Stimulated activated CD4-positive, alpha-beta T cell treated with anti-CD3 and anti-CD28 coated beads, Interleukin-15, amount 100 ng/mL, for 24 hours (primary cell): ENCODE results near the gene RBBP9.
A peak's percentile ranks its signal among the peaks of the same experiment; 100 is the strongest.
"Not testable (repeated sequence)": the region's sequence is repeated elsewhere in the genome, so short reads cannot be mapped to it uniquely, and the experiment has no call there.

Source experiments
- DNase-seq: peaks from one replicate; pipeline ENCODE4 v3.0.0-alpha.2; 2020

RBBP9 gene

DNA sequence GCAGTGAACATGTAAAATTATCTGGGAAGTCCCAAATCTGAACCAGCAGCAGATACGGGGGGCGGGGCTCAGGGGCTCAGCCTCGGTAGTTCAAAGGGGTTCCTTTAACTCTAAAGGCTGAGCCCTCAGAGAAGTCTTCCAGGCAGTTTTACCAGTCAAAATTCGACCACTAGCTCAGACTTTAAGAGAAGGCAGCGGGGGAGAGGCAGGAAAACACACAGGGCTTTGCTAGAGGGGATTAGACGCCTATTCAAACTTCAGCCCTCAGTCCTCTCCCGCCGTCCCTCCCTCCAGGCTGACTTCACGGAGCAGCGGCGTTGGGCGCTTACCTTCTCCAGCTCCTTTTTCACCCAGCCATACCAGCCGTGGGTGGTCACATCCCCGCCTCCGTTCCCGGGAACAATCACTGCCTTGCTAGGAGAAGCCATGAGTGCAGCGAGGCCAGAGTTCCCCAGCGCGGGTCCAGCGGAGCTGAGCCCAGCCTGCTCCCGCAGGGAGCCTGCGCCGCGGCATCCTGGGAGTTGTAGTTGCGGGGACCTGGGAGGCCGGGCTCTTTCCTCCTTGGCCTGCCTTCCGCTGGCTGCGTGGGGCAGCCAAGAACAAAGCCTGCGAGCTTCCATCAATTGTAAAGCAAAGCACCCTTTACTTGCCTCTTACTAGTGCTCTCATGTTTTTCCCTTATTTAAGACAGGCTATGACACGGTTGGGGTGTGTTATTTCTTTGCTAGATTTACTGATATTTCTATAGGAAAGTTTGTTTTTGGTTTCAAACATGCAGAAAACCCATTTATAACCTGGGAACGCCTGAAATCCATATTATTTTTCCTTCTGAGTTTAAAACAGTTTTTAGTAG is at the start of gene RBBP9:
Gene RBBP9, minus strand, starts transcription at position 486 of the 853 bp plus-strand sequence. Its CDS starts 58 bp downstream, at position 428.
- peak; percentile 88 for DNase-seq

DNA sequence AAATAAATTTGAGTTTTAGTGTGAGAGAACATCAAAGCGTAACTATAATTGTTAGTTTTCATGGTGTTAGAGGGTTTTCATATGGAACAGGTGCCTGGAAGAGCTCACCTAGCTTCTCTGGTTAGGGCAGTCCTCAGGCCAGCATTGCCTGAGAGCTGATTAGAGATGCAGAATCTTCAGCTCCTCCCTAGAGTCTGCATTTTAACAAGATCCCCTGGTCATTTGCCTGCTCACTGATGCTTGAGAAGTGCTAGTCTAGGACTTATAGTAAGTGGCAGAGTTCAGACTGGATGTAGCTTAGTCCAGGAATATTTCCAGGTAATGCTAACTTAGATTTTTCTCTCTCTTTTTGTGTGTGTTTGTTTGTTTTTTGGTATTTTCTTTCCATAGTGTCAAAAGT is 48.5 kb upstream of the RBBP9 start:
- no peak for DNase-seq

- no peak for DNase-seq
Observed at GRCh38 chr20:18543932-18544331, 46.9 kb upstream of the RBBP9 start.

DNA sequence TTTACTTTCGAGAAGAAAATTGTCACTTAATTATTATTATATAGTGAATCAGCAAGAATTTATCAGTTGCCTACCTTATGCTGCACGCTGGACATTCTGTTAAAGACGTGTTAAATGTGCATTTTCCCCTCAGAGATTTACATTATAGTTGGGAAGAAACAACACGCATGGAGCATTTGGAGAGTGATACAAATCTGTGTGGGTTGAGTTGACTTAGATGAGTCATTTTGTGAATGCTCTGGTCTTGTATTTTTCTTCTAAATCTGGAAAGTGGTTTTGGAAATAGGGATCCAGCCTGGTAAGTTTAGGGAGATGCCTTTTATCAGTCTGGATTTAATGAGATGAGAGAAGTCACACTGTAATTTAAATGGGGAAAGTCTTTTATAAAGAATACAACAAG is 46.2 kb upstream of the RBBP9 start:
- DNase-seq: no peak

- DNase-seq: no peak
Observed at GRCh38 chr20:18541741-18542140, 44.7 kb upstream of the RBBP9 start.

- no peak for DNase-seq
Observed at GRCh38 chr20:18537651-18538050, 40.6 kb upstream of the RBBP9 start.

- DNase-seq: no peak
Observed at GRCh38 chr20:18533978-18534644, 37.1 kb upstream of the RBBP9 start.

- DNase-seq: no peak
Observed at GRCh38 chr20:18533491-18533890, 36.5 kb upstream of the RBBP9 start.

GRCh38 chr20:18532626-18533025 is 35.6 kb upstream of the RBBP9 start:
- DNase-seq: no peak

DNA sequence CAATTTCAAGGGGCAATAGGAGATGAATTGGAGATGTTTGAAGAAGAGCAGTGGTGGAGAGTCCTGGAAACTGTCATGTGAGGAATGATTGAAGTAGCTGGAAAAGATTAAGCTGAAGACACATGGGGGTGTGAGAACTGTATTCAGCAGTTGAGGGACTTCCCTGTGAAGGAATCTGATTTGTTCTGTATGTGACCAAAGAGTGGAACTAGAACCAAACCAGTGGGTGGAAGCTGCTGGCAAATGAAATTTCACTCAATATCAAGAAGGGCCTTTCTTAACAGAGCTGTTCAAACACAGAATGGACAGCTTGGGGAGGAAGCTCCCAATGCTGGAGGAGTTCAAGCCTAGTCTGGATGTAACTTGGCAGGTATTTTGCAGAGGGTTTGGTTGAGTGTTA is 32.0 kb upstream of the RBBP9 start:
- no peak for DNase-seq

GRCh38 chr20:18527836-18528235 is 30.8 kb upstream of the RBBP9 start:
- DNase-seq: no peak

DNA sequence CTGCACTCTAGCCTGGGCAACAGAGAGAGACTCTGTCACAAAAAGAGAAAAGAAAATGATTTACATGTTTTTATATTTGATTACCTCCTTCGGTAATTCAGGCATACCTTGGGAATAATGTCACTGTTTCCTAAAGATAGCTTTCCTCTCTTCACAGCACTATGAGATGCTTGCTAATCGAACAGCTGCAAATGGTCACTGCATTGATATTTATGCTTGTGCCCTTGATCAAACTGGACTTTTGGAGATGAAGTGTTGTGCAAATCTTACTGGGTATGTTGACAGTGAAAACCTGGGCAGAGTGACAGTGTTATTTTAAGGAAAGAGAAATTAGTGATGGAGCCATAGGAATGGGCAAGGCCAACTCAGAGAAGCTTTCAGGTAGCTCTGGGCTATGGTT is 30.3 kb upstream of the RBBP9 start:
- DNase-seq: no peak

- not testable (repeated sequence) for DNase-seq
Observed at GRCh38 chr20:18526761-18527160, 29.7 kb upstream of the RBBP9 start.

DNA sequence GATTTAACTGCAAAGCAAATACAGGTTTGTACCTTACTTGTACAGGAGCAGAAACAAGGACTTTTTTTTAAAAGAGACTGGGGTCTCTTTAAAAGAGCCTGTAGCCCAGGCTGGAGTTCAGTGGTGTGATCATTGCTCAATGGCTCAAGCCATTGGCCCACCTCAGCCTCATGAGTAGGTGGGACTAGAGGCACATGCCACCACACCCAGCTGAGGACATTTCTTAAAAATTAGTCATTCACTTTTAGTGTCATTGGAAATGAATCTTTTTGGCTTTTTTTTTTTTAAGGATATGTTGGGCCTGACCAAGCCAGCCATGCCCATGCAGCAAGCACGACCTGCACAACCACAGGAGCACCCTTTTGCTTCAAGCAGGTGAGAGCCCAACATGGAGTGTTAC is 27.6 kb upstream of the RBBP9 start:
- no peak for DNase-seq

DNA sequence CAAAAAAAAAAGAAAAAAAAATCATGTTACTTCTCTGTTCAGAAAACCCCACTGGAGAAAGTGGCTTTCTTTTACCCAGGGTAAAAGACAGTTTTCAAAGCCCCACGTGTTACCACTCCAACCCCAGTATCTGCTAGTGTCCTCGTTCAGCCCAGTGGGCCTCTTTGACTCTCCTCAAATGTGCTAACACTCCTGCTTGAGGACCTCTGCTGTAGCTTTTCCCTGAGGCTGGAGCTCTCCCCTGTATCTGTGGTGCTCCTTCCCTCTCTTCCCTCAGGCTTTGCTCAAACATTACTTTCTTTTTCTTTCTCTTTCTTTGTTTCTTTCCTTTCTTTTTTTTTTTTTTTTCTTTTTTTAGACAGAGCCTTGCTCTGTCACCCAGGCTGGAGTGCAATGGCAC is 26.0 kb upstream of the RBBP9 start:
- no peak for DNase-seq

DNA sequence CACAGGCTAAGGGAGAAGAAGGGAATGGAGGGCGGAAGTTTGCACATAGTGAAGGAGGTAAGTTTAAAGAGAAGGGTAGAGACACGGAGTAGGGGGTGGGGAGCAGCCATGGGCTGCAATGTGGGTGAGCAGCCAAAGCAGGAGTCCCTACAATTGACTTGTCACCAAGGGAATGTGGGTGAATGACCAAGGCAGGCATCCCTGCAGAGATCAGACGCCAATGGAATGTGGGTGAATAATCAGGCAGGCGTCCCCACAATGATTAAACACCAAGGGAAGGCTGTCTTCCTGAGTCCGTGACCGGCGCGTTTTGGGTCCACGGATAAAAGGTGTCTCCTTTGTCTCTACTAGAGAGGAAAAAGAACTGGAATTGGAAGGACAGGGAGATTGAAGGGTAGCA is 25.0 kb upstream of the RBBP9 start:
- not testable (repeated sequence) for DNase-seq

DNA sequence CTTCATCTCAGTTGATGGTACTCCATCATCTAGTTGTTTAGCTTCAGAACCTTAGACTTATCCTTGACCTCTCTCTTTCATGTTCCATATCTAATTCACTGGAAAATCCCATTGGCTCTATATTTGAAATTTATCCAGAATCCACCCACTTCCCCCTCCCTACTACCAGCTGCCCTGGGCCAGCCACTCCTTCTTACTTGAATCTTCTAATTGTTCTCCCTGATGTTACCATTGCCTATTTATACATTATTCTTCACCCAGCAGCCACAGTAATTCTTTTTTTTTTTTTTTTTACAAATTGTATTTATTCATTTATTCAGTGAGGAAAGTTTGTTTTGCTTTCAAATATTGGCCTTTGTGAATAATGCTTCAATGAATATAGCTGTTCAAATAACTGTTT is 18.9 kb upstream of the RBBP9 start:
- no peak for DNase-seq

- DNase-seq: no peak
Observed at GRCh38 chr20:18514127-18514526, 17.1 kb upstream of the RBBP9 start.

- DNase-seq: no peak
Observed at GRCh38 chr20:18513208-18513607, 16.2 kb upstream of the RBBP9 start.

DNA sequence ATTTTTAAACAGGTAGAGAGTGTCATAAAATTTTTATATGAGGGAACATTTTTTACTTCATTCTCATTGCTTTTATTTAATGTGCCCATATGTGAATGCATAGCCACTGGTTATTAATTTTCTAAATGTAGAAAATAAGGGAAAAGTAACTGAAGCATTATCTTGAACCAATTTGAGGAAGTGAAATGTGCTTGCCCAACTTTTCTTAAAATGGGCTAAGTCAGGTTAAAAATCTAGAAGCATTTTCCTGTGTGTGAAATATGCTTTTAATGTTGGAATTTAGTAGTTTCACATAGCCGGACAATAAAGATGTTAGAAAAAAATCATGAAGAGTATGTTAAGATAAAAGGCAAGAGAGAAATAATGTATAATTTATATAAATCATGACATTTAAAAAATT is 14.5 kb upstream of the RBBP9 start:
- no peak for DNase-seq

GRCh38 chr20:18507218-18508191 is 10.5 kb upstream of the RBBP9 start, which contains the start of gene SEC23B:
SEC23B (plus strand) TSS chr20:18507940; CDS start chr20:18510836, 2,896 bp downstream.
- DNase-seq: peak; percentile 98

DNA sequence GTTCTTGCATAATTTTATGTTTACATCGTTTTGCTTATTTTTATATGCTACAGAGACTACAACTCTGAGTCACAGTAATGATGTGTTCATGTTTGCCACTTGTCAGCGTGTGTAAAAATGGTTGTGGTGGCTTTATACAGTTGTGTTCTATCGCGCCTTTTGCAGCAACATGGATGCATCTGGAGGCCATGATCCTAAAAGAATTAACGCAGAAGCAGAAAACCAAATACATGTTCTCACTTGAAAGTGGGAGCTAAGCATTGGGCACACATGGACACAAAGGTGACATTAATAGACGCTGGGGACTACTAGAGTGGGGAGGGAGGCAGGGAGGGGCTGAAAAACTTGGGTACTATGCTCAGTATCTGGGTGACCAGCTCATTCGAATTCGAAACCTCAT is 9.7 kb upstream of the RBBP9 start:
- peak; percentile 24 for DNase-seq

DNA sequence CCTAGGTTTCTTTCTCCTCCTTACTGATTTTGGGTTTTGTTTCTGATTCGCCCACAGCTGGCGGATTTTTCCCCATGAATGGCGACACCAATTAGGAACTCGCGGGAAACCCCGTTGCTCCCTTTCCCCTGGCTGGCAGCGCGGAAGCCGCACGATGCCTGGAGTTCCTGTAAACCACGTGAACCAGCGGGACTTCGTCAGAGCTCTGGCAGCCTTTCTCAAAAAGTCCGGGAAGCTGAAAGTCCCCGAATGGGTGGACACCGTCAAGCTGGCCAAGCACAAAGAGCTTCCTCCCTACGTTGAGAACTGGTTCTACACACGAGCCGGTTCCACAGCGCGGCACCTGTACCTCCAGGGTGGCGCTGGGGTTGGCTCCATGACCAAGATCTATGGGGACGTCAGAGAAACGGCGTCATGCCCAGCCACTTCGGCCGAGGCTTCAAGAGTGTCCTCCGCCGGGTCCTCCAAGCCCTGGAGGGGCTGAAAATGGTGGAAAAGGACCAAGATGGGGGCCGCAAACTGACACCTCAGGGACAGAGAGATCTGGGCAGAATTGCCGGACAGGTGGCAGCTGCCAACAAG is 7.5 kb upstream of the RBBP9 start:
- no peak for DNase-seq
